NB4 (cell line): ENCODE data around the gene RNF20.

Source experiments
- MYC ChIP-seq: IDR thresholded peaks from 2 replicates; pipeline ENCODE4 v1.6.1; 2011; ENCODE audit warnings: low read depth, low read length
- POLR2A ChIP-seq: IDR thresholded peaks from 2 replicates; pipeline ENCODE4 v1.6.1; 2011; ENCODE audit warnings: mild to moderate bottlenecking; ENCODE audit not compliant: insufficient read length; ENCODE audit errors: extremely low read depth
- TF ChIP-seq, protein P1 (sequence below): IDR thresholded peaks from one replicate; pipeline ENCODE4 v1.5.1; 2012; ENCODE audit warnings: low read depth, low read length
- TF ChIP-seq, protein P2 (sequence below): IDR thresholded peaks from 2 replicates; pipeline ENCODE4 v1.6.1; 2011; ENCODE audit warnings: low read depth, low read length

DNA sequence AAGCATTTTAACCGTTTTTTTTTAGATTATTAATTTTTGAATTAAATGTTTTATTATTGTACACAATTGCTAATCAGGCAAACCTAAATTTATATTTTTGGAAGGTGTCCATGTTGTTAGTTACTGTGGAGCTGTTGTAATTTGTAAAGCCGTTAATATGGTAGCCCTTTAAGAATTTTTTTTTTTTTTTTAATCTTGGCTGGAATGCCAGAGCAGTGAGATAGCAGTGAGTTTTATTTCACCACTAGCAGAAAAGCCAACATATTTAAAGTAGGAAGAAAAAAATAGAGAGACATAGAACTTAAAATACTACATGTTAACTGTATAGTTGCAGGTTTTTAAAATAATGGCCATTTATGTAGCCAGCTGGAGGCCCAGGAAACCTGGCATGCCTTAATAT, 35.3 kb upstream of the RNF20 start:
- TF ChIP-seq, protein P1, sequence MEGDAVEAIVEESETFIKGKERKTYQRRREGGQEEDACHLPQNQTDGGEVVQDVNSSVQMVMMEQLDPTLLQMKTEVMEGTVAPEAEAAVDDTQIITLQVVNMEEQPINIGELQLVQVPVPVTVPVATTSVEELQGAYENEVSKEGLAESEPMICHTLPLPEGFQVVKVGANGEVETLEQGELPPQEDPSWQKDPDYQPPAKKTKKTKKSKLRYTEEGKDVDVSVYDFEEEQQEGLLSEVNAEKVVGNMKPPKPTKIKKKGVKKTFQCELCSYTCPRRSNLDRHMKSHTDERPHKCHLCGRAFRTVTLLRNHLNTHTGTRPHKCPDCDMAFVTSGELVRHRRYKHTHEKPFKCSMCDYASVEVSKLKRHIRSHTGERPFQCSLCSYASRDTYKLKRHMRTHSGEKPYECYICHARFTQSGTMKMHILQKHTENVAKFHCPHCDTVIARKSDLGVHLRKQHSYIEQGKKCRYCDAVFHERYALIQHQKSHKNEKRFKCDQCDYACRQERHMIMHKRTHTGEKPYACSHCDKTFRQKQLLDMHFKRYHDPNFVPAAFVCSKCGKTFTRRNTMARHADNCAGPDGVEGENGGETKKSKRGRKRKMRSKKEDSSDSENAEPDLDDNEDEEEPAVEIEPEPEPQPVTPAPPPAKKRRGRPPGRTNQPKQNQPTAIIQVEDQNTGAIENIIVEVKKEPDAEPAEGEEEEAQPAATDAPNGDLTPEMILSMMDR = no peak
- TF ChIP-seq, protein P2, sequence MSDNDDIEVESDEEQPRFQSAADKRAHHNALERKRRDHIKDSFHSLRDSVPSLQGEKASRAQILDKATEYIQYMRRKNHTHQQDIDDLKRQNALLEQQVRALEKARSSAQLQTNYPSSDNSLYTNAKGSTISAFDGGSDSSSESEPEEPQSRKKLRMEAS = no peak
- no peak for TF ChIP-seq MYC
- TF ChIP-seq POLR2A = no peak
